ENCODE data around the gene BBS12. TPM values are rescaled to one million over a fixed set of nuclear protein-coding genes. Genes with fewer than 3 reads are reported as not detected.
"Not testable (repeated sequence)": the region's sequence is repeated elsewhere in the genome, so short reads cannot be mapped to it uniquely, and the experiment has no call there.

The BBS12 gene
- total and polyA plus RNA-seq, 2 experiments from 2014 or later, result 2.3 to 2.6 TPM

DNA sequence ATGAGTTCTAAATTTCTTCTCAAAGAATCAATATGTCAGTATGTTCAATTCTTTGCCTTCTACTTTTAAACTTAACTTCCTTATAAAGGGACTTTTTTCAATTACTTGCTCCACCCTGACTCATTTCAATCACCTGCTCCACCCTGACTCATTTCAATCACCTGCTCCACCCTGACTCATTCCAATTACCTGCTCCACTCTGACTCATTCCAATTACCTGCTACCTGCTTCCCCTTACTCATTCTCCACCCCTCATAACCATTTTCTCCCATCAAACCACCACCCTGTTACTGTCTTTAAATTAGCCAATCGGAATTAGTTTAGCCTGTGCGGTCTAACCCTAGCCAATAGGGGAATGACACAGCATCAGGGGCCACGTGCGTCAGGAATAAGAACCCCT is 53.8 kb downstream of the BBS12 start:
- not testable (repeated sequence) for H2AFZ ChIP-seq; DNase-seq (ENCODE audit: low spot score)

DNA sequence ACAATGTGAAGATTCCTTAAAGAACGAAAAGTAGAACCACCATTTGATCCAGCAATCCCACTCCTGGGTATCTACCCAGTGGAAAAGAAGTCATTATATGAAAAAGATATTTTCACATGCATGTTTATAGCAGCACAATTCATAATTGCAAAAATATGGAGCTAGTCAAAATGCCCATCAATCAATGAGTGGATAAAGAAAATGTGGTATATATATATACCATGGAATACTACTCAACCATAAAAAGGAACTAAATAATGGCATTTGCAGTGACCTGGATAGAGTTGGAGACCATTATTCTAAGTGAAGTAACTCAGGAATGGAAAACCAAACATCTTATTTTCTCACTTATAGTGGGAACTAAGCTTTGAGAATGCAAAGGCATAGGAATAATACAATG is 54.4 kb downstream of the BBS12 start:
- H3K9me2 ChIP-seq (ENCODE audit: insufficient read depth); H2AFZ ChIP-seq; H3K36me3 Mint-ChIP-seq (ENCODE audit: low read depth); H3K79me2 ChIP-seq (replicated peaks; ENCODE audit: insufficient read depth); H3K9me3 Mint-ChIP-seq; H3K27ac ChIP-seq (ENCODE audit: low read depth); H4K20me1 ChIP-seq (replicated peaks; ENCODE audit: insufficient read depth); H3K27me3 ChIP-seq (ENCODE audit: insufficient read depth); H3F3A ChIP-seq (replicated peaks; ENCODE audit: low read depth); H3K4me2 ChIP-seq; ATAC-seq; H3K27ac Mint-ChIP-seq; DNase-seq (ENCODE audit: low spot score); H3K36me3 ChIP-seq (ENCODE audit: insufficient read depth); H3K4me3 ChIP-seq; H3K4me3 Mint-ChIP-seq: not testable (repeated sequence)
- peaks cover 31% of the 10 kb centered on the region for H3K4me1 ChIP-seq (ENCODE audit: insufficient read depth)
- peaks cover 68% of the 10 kb centered on the region for H3K4me1 Mint-ChIP-seq
- peaks cover 16% of the 10 kb centered on the region for H3K27me3 Mint-ChIP-seq (ENCODE audit: insufficient read depth, low read depth, poor library complexity)

More for the DNA sequence above, 53.8 kb downstream of the BBS12 start:
- not testable (repeated sequence) for ATAC-seq; H3K36me3 ChIP-seq (ENCODE audit: insufficient read depth); H3K4me3 ChIP-seq; H3K9me2 ChIP-seq (ENCODE audit: insufficient read depth); H3K9me3 Mint-ChIP-seq; H3K79me2 ChIP-seq (replicated peaks; ENCODE audit: insufficient read depth); H4K20me1 ChIP-seq (replicated peaks; ENCODE audit: insufficient read depth); H3K27me3 ChIP-seq (ENCODE audit: insufficient read depth); H3K27ac ChIP-seq (ENCODE audit: low read depth); H3F3A ChIP-seq (replicated peaks; ENCODE audit: low read depth); H3K4me3 Mint-ChIP-seq; H3K36me3 Mint-ChIP-seq (ENCODE audit: low read depth); H3K4me2 ChIP-seq
- peaks cover 16% of the 10 kb centered on the region for H3K27me3 Mint-ChIP-seq (ENCODE audit: insufficient read depth, low read depth, poor library complexity)
- H3K4me1 ChIP-seq (ENCODE audit: insufficient read depth), result peaks cover 37% of the 10 kb centered on the region
- peaks cover 75% of the 10 kb centered on the region for H3K4me1 Mint-ChIP-seq
- peak overlapping the region; percentile 63; the same call in 1 of the 2 replicates for H3K27ac Mint-ChIP-seq

DNA sequence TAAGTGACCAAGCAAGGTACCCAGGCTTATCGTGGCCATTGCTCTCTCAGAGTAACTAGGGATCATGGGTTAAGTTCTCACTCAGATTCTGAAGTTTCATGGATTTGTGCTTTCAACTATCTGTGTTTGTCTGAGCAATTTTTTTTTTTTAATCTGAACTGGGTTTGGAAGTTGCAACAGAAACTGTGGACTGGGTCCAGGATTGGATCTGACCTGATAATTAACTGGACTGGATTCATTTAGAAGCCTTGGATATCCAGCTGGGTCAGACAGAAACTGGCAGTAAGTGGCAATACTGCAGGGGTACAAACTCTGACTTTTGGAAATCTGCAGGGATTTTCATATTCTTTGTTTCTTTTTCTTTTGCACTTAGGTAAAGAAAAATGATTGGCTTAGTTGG is 55.4 kb downstream of the BBS12 start:
- H3K4me3 ChIP-seq, result no peak overlapping the region
- no peak overlapping the region for H2AFZ ChIP-seq
- Mint-ChIP-seq H3K27ac (no peak overlapping the region), H3K4me1 (peaks cover 61% of the 10 kb centered on the region), H3K27me3 (ENCODE audit: insufficient read depth, low read depth, poor library complexity) (peaks cover 14% of the 10 kb centered on the region), H3K9me3 (peaks cover 4% of the 10 kb centered on the region; the same call in 2 of the 3 replicates), H3K36me3 (ENCODE audit: low read depth) (peaks cover 5% of the 10 kb centered on the region; the same call in 2 of the 3 replicates), H3K4me3 (no peak overlapping the region)
- no peaks in the 10 kb centered on the region for H4K20me1 ChIP-seq (replicated peaks; ENCODE audit: insufficient read depth)
- H3K27ac ChIP-seq (ENCODE audit: low read depth), result peak overlapping the region; percentile 78
- peaks cover 8% of the 10 kb centered on the region; the same call in 1 of the 2 replicates for H3F3A ChIP-seq (replicated peaks; ENCODE audit: low read depth)
- no peaks in the 10 kb centered on the region for H3K9me2 ChIP-seq (ENCODE audit: insufficient read depth)
- ATAC-seq, result no peak
- H3K27me3 ChIP-seq (ENCODE audit: insufficient read depth), result no peaks in the 10 kb centered on the region
- H3K79me2 ChIP-seq (replicated peaks; ENCODE audit: insufficient read depth), result no peaks in the 10 kb centered on the region
- TF ChIP-seq, protein P1, sequence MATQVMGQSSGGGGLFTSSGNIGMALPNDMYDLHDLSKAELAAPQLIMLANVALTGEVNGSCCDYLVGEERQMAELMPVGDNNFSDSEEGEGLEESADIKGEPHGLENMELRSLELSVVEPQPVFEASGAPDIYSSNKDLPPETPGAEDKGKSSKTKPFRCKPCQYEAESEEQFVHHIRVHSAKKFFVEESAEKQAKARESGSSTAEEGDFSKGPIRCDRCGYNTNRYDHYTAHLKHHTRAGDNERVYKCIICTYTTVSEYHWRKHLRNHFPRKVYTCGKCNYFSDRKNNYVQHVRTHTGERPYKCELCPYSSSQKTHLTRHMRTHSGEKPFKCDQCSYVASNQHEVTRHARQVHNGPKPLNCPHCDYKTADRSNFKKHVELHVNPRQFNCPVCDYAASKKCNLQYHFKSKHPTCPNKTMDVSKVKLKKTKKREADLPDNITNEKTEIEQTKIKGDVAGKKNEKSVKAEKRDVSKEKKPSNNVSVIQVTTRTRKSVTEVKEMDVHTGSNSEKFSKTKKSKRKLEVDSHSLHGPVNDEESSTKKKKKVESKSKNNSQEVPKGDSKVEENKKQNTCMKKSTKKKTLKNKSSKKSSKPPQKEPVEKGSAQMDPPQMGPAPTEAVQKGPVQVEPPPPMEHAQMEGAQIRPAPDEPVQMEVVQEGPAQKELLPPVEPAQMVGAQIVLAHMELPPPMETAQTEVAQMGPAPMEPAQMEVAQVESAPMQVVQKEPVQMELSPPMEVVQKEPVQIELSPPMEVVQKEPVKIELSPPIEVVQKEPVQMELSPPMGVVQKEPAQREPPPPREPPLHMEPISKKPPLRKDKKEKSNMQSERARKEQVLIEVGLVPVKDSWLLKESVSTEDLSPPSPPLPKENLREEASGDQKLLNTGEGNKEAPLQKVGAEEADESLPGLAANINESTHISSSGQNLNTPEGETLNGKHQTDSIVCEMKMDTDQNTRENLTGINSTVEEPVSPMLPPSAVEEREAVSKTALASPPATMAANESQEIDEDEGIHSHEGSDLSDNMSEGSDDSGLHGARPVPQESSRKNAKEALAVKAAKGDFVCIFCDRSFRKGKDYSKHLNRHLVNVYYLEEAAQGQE (IDR thresholded peaks at IDR 0.05; ENCODE audit: unreplicated experiment), result no peak
- TF ChIP-seq EZH2 (IDR thresholded peaks at IDR 0.05; ENCODE audit: low read depth, unreplicated experiment), result no peak
- TF ChIP-seq ZNF114 (CRISPR knock-in tag; IDR thresholded peaks at IDR 0.05), result no peak
- TF ChIP-seq, protein P2, sequence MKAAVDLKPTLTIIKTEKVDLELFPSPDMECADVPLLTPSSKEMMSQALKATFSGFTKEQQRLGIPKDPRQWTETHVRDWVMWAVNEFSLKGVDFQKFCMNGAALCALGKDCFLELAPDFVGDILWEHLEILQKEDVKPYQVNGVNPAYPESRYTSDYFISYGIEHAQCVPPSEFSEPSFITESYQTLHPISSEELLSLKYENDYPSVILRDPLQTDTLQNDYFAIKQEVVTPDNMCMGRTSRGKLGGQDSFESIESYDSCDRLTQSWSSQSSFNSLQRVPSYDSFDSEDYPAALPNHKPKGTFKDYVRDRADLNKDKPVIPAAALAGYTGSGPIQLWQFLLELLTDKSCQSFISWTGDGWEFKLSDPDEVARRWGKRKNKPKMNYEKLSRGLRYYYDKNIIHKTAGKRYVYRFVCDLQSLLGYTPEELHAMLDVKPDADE (IDR thresholded peaks at IDR 0.05), result no peak
- no peak for TF ChIP-seq EZH2phosphoT487 (IDR thresholded peaks at IDR 0.05; ENCODE audit: unreplicated experiment)
- TF ChIP-seq JUNB (IDR thresholded peaks at IDR 0.05; ENCODE audit: unreplicated experiment), result no peak
- no peak for TF ChIP-seq ZNF331 (CRISPR knock-in tag; IDR thresholded peaks at IDR 0.05; ENCODE audit: low read depth)
- TF ChIP-seq, protein P3, sequence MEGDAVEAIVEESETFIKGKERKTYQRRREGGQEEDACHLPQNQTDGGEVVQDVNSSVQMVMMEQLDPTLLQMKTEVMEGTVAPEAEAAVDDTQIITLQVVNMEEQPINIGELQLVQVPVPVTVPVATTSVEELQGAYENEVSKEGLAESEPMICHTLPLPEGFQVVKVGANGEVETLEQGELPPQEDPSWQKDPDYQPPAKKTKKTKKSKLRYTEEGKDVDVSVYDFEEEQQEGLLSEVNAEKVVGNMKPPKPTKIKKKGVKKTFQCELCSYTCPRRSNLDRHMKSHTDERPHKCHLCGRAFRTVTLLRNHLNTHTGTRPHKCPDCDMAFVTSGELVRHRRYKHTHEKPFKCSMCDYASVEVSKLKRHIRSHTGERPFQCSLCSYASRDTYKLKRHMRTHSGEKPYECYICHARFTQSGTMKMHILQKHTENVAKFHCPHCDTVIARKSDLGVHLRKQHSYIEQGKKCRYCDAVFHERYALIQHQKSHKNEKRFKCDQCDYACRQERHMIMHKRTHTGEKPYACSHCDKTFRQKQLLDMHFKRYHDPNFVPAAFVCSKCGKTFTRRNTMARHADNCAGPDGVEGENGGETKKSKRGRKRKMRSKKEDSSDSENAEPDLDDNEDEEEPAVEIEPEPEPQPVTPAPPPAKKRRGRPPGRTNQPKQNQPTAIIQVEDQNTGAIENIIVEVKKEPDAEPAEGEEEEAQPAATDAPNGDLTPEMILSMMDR (conservative IDR thresholded peaks at IDR 0.05; ENCODE audit: low read depth in 2 of 2), result no peak
- no peak for DNase-seq (ENCODE audit: low spot score)
- no peaks in the 10 kb centered on the region for H3K36me3 ChIP-seq (ENCODE audit: insufficient read depth)
- H3K4me1 ChIP-seq (ENCODE audit: insufficient read depth), result peaks cover 31% of the 10 kb centered on the region
- peak overlapping the region; percentile 50; the same call in 1 of the 2 replicates for H3K4me2 ChIP-seq
